Stimulated activated CD4-positive, alpha-beta T cell treated with anti-CD3 and anti-CD28 coated beads, Interleukin-1b, Interleukin-23, amount 100 ng/mL, for 4 hours (primary cell): Measurements from ENCODE around the gene PLEKHA7.

Source experiments
- DNase-seq, 2 donors: peaks; one replicate each; pipeline ENCODE4 v3.0.0-alpha.2; 2020; ENCODE audit warnings: low read depth in 2 of 2

The PLEKHA7 gene

DNA sequence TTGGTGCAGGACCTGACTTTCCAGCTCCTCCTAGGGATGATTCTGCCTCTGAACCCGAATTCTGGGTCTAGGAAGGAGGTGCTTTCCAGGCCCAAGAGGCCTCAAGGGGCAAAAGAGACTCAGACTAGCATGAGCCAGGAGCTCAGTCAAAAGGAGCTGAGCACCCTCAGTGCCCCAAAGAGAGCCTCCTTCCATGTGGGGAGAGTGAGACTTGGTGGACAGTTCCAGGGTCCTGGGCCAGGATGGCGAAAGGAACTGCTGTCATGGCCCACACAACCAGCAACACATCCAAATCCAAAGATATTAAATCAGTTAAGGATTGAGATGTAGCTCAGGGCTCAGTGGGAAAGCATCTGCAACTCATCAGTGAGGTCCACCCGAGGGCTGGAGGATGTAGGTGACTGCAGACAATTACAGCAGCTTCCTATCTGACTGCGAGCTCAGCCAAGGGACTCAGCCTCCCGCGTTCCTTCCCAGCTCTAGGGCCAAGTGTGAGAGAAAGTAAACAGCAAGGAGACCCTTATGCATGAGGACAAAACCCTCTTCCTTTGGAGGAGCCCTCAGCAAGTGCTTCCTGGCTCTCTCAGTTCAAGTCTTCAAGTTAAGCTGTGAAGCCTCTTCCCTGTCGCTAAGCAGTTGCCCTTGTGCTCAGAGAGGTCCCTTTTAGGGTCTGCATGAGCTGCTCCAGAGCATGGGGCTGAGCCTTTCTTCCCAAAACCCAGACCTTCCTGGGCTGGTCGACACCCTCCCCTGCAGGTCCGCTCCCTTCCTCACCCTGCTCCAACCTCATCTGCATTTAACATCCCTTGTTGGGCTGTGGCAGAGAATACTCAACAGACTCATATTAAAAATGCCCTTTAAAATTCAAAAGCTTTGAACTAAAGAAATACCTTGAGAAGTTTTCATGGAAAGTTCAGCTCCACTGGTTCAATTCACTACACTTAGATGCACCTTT is 240.0 kb downstream of the PLEKHA7 start:
- no peak for DNase-seq

DNA sequence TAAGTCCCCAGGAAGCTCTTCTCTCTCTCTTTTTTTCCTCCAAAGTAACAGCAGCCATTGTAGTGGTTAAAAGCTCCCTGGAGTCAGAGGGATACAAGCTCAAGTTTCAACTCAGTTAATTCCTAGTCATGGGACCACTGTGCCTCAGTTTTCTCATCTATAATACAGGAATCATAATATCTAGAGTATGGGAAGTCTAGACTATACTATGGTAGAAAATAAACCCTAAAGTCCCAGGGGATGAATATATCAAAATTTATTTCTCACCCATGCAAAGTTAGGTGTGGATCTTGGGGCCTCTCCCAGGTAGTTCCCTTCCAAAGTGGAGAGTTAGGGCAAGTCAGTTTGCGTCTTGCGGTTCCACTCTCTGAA is 242.1 kb downstream of the PLEKHA7 start:
- DNase-seq = no peak

DNA sequence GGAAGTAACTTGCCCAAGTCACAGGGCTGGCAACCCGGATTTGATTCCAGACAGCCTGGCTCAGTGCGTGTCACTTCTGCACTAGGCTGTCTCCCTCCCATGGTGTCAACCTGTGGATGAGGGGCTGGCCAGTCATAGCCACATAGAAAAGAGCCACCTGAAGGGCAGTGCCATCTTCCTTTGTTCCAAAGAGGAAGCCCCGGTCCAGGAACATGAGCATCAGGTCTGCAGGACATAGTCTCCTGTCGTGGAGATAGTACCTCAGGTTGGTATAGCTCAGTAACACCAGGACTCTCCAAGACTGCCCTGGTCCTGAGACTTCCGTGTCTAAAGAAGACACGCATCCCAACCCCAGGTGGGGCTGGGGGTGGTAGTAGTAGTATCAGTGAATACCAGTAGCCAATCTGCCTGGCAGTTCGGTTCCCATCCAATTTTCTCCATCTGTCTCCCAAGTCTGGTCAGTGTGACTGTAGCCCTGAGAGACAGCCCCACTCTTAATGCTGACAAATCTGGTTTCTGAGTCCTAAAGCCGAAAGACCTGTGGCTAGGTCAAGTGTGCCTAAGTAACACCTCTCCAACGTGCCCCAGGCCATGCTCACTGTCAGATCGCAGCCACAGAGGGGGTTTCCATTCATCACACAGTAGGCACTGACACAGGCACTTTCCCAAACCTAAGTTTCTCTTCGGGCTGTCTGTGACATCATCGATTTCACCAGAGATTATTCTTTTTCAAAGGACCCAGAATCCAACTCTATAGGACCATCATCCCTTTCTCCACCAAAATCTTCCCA is 242.7 kb downstream of the PLEKHA7 start:
- DNase-seq = no peak

DNA sequence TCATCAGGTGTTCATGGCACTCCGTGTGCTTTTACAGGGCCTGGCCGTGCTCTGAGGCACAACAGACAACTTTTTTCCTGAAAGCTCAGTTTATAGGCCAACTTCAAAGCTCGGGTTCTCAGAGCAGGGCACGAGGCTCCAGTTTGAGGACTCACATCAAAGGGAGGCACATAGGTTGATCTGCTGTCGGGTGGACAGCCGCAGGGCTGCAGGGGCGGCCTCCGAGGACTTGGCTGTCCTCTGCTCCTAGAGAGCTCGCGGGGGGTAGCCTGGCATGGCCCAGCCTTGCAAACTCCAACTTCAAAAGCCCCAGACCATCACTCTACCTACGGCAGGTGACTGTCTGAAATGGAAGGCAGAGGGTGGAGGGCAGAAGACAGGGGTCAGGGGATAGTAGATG is 244.2 kb downstream of the PLEKHA7 start:
- no peak for DNase-seq

DNA sequence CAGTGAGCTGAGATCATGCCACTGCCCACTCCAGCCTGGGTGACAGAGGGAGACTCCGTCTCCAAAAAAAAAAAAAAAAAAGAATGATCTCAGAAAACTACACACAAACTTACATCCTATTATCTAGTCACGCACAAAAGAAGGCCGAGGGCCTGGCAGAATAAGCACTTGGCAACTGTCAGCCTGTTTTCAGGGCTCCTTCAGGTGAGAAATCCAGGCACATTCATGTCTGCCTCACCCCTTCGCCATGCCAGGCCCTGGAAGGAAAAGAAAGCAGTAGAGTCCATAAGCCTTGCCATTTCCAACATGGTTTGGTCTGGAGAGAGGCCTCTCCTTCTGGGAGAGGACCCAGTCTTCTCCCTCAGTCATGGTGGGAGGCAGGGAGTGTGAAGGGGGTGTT is 244.8 kb downstream of the PLEKHA7 start:
- no peak for DNase-seq

DNA sequence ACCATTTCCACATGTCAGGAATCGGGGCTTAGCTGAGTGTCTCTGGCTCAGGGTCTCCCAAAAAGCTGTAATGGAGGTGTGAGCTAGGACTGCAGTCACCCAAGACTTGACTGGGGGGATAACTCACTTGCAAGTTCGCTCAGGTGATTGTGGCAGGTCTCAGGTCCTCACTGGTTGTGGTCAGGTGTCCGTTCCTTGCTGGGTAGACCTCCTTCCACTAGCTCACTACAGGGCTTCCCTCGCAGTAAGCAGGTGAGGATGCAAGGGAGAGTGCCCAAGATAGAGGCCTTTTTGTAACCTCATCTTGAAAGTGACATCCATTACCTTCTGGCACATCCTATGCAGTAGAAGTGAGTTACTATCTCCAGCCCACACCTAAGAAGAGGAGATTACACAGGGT is 246.3 kb downstream of the PLEKHA7 start:
- DNase-seq = no peak

DNA sequence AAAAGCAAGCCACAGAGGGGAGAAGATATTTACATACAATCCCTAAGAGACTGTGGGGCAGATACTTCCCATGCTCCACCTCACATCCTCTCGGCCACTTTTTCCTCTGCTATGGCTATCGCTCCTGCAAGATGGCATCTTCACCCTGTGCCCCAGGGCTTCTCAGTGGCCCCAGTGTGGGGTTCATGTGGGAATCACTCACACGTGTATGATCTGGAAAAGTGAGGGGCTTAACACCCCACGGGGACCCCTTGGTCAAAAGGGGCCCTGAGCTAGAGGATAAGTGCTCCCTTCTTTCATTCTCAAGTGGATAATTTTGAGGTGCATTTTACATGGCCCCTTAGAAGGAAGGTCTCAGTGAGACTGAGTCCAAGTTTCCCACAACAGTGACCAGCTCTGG is 247.1 kb downstream of the PLEKHA7 start:
- no peak for DNase-seq

DNA sequence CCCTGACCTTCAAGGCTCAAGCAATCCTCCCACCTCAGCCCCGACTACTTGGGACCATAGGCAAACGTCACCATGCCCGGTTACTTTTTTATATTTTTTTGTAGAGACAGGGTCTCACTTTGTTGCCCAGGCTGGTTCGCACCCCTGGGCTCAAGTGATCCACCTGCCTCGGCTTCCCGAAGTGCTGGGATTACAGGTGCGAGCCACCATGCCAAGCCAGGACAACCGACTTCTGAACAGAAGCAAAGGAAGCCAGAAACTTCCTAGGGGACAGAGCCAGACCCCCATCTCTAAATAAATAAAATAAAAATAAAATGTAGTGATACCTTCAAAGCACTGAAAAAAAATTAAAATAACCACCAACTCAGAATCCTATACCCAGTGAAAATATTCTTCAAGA is 249.3 kb downstream of the PLEKHA7 start:
- no peak for DNase-seq

DNA sequence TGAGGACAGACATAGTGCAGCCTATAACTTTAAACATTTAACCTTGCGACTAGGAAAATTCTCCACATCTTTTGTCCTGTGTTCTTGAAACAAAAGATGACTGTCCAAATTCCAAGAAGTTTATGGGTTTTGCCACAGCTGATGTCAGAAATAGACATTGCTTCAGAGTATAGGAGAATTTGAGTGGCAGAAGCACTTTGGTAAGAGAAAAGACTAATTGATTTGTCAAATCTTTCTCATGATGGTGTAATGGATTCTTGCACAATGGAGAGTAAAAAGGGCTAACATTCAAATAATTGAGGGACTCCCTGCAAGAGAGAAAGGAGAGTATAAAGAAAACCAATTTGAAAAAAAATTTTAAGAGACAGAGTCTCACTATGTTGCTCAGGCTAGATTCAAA is 250.5 kb downstream of the PLEKHA7 start:
- no peak for DNase-seq

DNA sequence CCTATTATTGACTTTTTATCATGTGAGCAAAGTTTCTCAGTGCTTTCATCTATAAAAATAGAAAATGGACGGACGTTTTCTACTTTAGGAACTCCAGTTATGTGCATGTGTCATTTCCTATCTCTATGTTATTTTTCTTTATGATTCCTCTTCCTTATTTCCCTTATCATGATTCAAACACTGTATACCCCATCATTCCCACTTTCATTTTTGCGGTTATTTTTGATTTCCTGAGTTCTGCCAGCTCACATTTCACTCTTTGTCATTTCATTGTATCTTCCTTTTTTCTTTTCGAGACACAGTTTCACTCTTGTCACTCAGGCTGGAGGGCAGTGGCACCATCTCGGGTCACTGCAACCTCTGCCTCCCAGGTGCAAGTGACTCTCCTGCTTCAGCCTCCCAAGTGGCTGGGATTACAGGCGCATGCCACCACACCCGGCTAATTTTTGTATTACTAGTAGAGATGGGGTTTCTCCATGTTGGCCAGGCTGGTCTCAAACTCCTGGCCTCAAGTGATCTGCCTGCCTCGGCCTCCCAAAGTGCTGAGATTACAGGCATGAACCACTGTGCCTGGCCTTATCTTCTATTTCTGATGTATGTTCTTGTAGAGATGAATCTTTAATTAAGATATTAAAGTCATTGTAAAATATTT is 254.2 kb downstream of the PLEKHA7 start:
- DNase-seq = no peak

DNA sequence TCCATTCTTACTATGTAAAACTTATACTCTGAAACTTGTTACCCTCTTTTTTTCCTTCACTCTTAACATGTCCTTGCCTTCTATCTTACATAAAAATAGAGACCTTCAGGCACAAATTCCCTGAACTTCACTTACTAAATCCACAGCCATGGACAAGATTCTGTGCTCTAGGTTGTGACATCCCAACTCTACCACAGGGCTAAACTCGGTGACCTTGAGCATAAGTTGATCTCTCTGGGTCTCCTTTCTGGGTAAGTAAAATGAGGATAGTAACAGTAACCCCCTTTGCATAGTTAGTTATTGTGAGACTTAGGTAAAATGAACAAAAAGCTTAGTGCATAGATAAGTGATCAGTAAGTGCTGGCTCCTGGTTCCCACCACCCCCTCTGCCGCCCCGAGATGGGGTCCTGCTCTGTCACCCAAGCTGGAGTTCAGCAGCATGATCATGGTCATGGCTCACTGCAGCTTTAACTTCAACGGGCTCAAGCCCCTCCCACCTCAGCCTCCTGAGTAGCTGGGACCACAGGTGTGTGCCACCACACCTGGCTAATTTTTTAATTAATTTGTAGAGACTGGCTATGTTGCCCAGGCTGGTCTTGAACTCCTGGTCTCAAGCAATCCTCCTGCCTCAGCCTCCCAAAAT is 255.7 kb downstream of the PLEKHA7 start:
- no peak for DNase-seq

DNA sequence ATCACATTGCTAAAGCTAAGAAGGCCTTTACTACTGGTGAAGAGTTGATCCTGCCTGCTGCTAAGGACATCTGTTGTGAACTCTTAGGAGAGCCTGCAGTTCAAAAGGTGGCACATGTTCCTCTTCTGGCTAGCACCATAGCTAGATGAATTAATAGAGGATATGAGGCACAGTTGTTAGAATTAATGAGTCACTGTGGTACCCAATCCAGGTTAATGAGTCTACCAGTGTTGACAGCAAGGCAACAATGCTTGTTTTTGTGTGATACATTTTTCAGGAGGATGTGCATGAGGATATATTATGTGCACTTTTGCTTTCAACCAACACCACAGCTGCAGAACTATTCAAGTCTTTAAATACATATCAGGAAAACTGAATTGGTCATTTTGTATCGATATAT is 263.8 kb downstream of the PLEKHA7 start:
- no peak for DNase-seq

DNA sequence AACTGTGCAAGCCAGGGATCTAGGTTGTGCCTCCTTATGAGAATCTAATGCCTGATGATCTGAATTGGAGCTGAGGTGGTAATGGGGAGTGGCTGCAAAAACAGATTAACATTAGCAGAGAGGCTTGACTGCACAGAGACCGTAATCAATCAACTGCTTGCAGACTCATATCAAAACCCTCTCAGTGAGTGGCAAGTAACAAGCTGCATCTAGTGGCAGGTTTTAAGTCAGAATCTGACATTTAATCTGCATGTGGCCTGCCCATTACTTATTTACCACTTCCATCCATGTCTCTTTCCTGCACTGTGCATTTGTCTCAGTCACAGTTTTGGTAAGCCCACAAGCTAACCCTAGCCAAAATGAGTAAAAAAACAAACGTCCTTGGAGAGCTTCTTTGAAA is 264.5 kb downstream of the PLEKHA7 start:
- DNase-seq = no peak

DNA sequence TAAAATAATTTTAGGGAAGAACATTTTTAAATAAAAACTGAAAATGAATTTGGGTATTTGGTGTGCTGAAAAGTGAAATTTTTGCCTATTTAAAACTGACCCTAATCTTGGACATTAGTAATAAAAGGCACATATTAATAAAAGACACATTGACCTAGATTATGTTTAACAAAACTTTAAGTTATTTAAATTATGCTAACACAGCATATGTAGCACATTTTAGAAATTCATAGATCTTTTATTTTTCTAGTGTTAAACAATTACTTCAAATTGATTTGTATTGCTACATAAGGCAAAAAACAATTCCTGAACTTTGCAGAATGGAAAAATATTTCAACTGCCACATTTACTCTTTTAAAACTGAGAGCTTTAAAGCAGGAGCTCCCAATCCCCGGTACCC is 265.1 kb downstream of the PLEKHA7 start:
- DNase-seq = no peak

DNA sequence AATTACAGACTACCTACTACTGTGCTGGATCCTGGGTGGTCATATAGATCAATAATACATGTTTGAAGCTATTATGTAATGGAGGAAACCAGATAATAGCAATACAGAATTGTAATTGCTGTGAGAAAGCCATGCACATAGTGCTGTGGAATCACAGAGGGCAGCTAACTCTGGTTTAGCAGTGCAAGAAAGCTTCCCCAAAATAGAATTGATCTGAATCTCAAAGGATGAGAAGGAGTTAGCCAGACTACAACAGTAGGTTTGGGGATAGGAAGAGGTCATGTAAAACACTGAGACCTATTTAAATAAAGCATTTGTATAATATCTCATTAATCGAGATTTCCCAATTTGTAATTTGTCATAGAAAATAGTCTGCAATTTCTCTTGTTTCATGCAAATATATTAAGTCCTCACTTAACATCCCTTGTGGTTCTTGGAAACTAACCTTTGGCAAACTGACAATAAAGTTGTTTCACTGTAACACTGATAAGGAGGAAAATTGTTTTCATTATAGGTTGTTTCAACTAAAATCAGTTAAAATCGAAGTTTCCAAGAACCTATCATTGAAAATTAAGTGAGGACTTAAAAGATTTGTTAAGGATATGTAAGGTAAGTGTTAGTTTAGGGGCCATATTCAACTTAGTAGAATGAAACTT is 268.1 kb downstream of the PLEKHA7 start:
- DNase-seq = no peak

DNA sequence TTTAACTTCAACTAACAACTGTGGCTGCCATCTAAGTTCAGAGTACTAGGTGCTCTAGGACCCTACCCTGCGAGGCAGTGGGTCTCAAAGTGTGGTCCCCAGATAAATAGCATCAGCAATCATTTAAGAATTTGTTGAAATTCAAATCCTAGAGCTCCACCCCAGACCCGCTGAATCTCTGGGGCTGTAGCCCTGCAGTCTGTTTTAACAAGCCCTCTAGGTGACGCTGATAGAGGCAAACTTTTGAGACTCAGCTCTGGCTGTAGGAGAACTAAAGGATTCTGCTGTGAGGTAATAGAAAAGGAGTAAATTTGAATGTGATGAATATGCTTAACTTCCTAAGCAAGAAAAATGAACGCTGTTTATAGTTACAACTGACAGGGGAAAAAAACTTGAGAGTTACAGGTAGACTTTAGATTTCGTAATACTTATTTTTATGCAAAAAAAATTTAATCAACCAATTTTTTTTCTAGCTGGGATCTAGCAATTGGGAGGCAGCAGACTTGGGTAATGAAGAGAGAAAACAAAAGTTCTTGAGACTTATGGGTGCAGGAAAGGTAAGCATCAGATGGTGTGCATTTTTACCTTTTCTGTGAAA is 270.0 kb downstream of the PLEKHA7 start:
- no peak for DNase-seq

DNA sequence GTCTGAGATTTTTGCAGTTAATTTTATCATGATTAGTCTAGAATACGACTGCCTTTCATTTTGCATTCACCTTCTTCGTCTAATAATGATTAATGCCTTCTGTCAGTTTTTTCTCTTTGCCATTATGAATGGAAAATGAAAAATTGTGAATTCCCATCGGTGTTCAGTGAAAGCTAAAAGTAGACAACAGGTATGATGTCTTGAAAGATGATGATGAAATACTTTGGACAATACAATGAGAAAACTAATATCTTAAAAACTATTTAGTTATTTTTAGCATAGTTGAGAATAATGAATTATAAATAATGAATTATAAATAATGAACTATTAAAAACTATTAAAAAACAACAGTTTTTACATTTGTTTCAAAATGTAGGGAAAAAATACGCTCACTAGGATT is 270.7 kb downstream of the PLEKHA7 start:
- no peak for DNase-seq

DNA sequence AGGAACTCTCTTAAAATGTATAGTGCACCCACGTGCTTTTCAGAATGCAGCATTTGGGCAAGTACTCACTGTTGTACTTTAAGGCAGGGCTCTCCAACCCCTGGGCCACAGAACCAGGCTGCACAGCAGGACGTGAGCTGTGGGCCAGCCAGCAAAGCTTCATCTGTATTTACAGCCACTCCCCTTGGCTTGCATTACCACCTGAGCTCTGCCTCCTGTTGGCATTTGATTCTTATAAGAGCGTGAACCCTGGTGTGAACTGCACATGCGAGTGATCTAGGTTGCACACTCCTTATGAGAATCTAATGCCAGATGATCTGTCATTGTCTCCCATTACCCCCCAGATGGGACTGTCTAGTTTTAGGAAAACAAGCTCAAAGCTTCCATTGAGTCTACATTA is 272.7 kb downstream of the PLEKHA7 start:
- no peak for DNase-seq

DNA sequence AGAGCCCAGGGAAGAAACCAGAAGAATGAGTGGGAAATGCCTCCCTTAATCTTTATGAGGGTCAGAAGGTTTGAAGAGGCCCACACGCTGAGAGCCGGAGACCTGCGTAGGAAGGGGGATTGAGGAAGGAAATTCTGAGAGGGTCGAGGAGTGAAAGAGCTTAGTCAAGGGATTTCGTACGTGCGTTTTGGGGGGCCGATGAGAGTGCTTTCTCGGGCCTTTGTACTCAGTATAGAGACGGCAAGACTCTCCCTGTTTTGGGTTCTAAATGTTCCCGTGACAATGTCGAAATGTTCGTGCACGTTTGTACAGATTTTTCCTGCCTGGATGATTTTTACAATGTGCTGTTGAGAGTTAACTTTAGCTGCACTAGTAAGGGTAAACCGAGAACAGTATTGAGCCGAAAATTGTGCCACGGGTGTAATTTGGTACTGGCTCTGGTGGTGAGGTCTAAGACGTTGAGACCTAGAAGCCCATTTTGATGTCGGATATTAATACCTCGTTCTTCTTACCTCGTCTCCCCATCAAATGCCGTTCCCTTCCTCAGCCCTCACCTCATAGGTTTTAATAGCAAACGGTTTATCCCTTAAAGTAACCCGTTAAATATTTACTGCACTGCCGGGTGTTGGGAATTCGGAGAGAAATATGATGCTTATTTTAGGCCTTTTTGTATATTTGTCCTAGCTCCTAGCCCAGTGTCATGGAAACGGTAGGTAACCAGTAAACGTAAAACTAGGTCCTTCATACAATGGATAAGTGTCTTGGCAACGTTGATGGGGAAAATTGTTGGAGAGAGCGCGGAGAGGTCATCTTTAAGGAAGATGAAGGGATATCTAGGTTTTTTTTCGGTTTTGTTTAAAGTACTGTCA is 275.0 kb downstream of the PLEKHA7 start:
- no peak for DNase-seq
